Body of pancreas (tissue), 4 donors: ENCODE measurements around the gene LDLRAP1.

Source experiments
- CTCF ChIP-seq, 7 experiments: fragments of 450-650 bp in 4 of 7; fragments of 200-600 bp in 3 of 7; sonication (generic) in 3 of 7; IDR thresholded peaks; one replicate each; pipeline ENCODE4 v1.5.1; 2016 to 2019; ENCODE audit warnings: antibody characterized with exemption in 7 of 7
- POLR2A ChIP-seq, 3 donors: fragments of 450-650 bp; IDR thresholded peaks; one replicate each; pipeline ENCODE4 v1.6.1; 2016; ENCODE audit warnings: antibody characterized with exemption in 3 of 3, mild to moderate bottlenecking in 2 of 3

DNA sequence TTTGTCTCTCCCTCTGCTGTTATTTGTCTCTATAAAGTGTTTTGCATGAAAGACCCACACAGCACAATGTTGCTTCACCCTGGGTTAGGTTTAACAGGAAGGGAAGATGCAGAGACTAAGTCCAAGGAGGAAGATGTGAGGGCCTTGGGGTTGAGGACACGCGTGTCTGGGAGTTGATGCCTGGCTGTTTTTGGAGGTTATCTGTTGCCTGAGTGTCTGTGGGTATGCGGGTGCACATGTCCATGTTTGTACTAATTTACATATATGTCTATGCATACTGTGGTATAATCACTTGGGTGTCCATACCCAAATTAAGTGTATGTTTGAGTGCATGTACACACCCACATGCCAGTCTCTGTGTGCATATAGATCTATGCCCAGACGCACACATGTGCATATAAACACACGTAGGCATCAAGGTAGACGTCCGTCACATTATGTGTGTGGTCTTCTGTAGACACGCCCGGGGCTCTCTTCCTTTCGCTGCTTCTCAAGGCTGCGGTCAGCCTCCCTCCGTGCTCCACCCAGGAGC, 72.2 kb downstream of the LDLRAP1 start:
- TF ChIP-seq CTCF (IDR thresholded peaks at IDR 0.05) (no peak), POLR2A (IDR thresholded peaks at IDR 0.05) (no peak)
